Activated CD4-positive, CD25-positive, alpha-beta regulatory T cell treated with anti-CD3 and anti-CD28 coated beads, Interleukin-2, amount 50 U/mL, for 16 hours (primary cell): ENCODE data around the gene RBM20.

Experiments
- DNase-seq: peaks from one replicate; pipeline ENCODE4 v3.0.0-alpha.2; 2020; ENCODE audit warnings: low read depth, low spot score

Gene RBM20

DNA sequence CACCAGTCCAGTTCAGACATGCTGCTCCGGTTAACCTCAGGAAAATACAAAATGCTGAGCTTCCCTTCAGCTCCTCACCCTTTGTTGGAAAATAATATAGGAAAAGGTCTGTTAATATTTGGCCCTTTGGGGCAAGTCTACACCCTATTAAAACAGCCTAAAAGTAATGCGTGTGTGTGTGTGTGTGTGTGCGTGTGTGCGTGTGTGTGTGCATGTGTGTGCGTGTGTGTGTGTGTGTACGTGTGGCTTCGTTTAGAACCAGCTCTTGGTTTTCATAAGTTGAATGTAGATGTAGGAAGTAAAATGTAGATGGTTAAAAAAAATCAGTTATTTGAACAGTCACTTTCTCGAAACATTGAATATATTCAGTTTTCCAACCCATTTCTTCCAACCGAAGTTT is 166.5 kb downstream of the RBM20 start:
- no peak for DNase-seq

DNA sequence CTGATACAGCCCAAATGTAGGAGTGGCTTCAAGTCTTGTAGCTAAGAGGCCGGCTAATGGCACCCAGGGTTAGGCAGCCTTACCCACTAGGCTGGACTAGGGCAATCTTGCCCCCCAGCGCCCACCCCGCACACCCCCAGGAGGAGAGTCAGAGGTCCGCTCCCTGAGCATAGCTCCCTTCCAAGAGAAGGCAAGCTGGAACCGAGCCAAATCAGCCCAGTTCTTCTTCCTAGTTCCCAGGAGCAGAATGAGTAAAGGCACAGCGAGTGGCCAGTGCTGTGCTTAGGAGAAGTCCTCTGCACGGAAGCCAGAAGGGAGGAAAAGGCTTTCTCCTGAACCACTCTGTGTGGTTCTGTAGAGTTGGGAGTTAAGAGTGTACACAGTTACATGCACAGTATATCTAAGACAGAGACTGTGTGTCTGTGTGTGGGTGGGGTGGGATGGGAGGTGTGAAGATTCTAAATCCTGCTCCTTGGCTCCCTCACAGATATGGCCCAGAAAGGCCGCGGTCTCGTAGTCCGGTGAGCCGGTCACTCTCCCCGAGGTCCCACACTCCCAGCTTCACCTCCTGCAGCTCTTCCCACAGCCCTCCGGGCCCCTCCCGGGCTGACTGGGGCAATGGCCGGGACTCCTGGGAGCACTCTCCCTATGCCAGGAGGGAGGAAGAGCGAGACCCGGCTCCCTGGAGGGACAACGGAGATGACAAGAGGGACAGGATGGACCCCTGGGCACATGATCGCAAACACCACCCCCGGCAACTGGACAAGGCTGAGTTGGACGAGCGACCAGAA is 167.8 kb downstream of the RBM20 start:
- no peak for DNase-seq

DNA sequence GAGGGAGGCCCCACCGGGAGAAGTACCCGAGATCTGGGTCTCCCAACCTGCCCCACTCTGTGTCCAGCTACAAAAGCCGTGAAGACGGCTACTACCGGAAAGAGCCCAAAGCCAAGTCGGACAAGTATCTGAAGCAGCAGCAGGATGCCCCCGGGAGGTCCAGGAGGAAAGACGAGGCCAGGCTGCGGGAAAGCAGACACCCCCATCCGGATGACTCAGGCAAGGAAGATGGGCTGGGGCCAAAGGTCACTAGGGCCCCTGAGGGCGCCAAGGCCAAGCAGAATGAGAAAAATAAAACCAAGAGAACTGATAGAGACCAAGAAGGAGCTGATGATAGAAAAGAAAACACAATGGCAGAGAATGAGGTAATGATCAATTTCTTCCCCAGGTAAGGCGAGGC is 168.4 kb downstream of the RBM20 start:
- DNase-seq = no peak

DNA sequence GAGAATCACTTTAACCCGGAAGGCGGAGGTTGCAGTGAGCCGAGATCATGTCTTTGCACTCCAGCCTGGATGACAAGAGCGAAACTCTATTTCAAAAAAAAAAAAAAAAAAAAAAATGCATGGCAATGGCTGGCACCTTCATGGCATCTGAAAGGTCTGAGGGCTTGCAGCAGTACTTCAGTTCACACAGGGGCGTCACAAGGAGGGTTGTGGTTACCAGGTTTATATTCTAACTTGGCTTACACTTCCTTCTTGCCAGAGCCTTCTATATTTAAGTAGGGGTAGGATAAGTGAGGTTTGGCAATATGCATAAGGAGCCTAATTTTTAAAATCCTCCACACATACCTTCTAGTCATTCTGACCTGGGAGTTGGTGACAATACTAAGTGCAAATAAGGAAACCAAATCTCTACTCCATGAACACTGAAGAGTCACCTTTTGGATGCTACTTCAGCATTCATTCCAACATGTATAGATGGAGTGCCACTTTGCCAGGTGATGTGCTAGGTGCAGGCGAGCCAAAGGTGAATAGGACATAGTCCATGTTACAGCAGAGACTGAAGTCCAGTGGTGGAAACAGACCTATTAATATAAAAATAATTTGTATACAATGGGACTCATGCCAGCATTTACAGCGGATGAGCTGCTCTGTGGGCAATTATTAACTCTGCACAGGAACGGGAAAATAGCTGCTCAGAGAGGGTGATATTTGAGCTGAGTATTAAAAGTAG is 169.8 kb downstream of the RBM20 start:
- DNase-seq = no peak

DNA sequence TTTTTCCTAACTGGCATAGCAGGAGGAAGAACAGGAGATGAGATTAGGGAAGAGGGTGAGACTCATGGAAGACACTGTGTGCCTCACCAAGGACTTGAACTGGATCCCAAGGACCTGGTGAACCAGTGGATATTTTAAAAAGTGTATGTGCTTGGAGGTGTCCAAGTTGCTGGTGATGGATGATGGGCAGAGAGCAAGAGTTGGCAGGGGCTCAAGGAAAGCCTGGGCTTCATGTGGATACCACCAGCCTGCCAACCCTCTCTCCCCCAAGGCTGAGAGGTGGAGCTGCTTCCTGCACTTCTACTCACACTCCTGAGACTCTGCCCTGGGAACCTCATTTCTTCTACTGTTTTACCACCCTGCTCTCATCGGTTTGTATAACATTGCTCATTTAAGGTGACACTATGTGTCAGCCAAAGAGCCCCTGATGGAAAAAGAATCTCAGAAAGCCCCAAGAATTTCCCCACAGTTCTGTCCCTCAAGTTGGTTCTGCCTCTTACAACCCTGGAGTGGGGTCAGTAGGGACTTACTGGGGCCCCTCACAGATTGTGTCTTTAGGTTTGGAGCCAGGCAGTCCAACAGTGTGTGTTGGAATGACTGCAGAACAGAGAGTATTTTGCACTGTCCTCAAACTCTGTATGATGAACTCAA is 171.3 kb downstream of the RBM20 start:
- DNase-seq = no peak

DNA sequence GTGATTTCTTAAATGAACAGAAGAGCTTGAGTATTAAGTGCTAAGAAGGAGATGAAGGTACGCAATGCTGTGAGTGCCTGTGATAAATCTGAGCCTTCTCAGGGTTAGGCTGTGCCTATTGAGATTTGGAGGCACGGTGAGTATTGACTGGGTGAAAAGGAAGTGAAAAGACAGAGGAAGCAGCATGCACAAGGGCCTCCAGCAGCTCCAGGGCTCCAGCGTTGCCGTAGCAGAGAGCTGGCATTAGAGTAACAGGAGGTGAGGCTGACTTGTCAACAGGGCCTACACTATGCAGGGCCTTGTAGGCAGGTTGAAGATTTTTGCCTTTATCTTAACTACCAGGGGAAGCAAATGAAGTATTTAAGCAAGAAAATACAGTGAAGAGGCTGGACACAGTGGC is 173.5 kb downstream of the RBM20 start:
- no peak for DNase-seq

DNA sequence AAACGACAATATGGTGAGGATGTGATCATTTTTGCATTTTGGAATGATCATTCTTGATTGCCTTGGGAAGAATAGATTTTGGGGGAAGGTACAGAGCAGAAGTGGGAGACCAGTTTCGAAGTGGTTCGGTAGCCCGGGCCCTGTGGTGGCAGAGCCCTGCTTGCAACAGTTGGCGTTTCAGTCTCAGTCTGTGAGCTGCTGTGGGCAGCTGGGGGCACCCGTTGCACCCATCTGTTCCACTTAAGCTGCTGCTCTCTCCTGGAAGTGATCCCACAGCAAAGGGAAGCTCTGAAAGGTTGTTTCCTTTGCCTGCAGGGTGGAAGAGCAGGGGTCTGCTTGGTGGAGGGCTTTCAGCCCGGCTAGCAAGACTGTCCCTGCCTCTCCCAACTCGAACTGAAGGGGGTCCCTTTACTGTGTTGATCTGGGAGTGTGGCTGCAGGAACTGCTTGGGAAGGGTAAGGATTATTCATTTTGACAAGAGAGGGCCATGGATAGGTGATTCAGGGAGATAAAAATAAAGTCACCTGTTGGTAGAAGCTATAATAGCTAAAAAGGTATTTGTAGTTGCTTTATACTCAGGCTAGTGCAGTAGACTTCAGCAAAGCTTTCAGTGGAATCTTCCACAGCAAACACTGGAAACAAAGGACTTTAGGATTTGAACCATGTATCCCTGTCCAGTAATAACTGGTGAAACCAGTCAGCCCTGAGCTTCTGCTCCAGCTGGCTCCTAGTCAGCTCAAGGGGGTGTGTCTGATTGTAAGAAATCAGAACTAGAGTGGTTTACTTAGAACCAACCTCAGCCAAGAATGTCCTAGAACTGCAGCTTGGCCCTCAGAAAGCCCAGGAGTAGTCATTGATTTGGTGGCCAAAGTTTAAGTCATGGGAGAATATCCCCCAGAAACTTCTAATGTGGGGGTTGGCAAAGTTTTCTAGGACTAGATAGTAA is 174.4 kb downstream of the RBM20 start:
- DNase-seq = no peak

DNA sequence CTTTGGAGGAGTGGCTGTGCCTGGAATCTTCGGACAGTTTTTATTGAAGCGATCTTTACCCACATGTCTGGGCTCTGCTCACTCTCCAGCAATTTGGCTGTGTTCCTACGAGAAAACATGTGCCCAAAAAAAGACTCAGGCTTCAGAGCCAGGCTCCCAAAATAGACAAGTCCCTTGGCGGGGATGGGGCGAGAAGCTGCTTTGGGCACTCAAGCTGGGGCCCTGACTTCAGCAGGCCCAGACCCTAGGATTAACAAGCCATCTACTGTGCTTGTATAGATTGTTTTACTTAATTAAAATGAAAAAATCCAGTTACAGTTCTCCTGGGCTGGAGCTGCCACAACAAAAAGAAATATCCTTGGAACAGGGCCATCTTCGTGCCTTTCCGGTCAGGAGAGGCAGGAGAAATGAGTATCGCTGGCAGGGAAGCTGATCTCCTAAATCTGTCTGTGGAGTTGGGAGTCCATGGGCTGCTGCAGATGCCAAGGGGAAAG is 176.2 kb downstream of the RBM20 start:
- no peak for DNase-seq

DNA sequence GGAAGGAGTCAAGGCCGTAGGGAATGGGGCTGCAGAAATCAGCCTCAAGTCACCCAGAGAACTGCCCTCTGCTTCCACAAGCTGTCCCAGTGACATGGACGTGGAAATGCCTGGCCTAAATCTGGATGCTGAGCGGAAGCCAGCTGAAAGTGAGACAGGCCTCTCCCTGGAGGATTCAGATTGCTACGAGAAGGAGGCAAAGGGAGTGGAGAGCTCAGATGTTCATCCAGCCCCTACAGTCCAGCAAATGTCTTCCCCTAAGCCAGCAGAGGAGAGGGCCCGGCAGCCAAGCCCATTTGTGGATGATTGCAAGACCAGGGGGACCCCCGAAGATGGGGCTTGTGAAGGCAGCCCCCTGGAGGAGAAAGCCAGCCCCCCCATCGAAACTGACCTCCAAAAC is 177.4 kb downstream of the RBM20 start:
- no peak for DNase-seq

DNA sequence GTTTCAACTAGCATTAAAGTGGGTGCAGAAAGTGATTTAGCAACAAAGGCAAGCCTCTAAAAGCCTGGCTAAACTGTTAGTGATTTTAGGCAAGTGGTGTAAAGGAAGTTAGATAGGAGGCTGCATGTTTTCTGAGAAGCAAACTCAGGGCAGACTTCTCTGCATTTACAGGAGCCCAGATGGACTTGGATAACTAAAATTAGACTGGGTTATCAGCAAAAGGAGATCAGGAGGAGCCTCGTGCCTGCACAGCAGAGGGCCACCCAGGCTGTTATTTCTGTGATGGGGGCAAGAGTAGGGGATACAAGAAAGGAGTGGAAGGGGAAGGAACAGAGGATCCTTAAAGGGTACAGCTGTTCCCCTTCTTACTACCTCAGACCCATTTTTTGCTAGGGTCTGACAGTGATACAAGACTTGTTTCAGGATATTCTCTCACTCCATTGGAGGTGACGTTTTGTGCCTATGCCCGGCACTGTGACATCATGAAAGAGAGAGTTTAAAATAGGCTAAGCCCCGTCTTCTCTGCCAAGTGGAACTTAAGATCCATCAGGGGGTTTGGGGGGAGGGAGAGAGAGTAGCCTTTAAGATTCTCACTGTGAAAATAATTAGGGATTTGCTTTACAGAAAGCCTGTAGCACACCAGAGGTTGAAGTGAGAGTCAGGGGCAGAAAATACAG is 178.0 kb downstream of the RBM20 start:
- DNase-seq = no peak

DNA sequence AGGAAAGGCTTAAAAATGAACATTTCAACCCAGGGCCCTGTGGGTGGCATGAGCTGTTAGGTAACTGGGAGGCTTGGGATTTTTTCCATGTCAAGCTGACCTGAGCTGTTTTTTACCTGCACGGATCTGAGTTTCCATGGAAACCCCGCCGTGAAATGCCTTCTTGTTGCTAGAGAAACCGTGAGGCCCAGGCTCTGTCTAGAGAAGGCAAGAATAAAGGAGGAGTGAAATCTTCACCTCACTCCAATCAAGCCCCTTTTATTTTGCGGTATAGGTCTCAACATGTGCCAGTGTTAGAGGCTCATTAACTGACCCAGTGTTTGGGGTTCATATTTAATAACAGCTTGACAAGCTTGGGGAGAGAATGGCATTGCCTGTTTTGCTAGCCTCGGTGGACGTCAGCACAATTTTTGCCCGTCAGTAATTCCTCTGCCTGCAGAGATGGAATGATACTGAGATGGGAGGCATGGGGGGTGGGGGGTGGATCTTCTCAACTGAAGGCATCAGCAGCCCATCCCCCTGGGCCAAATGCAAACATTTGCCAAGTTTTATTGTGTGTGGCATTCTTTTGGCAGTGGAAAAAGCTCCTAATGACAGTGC is 178.7 kb downstream of the RBM20 start:
- DNase-seq = no peak

DNA sequence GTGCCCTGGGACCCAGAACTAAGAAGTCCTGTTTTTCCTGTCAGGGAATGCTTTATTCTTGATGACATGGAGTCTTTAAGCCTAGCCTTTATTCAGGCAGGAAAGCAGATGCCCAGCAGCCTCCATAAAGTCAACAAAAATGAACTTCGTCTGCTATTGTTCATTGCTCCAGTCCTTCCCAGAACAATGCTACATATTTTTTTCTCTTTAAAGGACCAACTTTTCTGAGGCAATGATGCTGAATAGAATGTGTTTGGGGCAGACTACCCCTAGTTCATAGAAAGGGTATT is 180.0 kb downstream of the RBM20 start:
- DNase-seq = no peak

DNA sequence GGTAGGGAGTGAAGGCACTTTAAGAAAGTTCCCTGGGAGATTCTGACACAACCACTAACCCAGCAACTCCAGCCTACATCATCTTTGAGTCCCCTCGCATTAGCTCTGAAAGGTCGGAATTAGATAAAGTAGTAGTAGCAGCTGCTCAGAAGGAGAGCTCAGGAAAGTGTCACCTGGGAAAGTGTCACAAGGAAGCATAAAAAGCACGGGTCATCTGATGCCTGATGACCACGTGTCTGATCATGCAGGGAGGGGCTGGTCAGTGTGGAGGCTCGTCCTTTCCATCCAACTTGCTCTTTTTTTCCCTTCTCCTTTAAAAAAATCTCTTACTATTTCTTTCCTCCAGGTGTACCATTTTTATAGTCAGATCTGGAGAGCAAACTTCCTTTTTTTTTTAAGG is 180.5 kb downstream of the RBM20 start:
- no peak for DNase-seq

DNA sequence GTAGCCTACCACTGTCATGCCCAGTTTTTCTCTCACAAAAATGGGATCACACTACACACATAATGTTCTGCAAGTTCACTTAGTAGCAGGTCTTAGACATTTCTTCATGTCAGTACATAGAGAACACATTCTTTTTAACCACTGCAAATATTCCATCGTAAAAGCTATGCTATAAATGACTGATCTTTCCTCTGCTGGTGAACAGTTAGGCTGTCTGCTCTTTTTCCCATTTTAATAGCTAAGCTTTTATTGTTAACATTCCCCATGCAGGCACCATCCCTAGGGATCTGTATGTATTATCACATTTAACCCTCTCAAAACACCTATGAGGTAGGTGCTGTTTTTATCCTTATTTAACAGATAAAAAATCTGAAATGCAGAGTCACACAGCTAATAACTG is 181.4 kb downstream of the RBM20 start:
- no peak for DNase-seq

DNA sequence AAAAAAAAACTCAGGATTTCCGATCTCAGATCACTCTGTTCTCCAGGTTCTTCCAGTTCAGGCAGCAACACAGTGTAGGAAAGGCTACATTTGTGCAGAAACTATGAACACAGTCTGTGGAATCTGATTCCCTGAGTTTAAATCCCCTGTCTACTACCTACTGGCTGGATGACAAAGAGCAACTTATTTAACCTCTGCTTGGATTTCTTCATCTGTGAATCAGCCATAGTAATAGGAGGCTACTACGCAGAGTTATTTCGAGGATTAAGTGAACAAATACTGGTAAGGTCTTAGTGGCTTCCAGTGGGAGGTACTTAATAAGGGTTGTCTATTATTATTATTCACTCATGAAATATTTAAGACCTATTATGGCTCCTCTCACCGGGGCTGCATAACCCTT is 183.3 kb downstream of the RBM20 start:
- DNase-seq = no peak

DNA sequence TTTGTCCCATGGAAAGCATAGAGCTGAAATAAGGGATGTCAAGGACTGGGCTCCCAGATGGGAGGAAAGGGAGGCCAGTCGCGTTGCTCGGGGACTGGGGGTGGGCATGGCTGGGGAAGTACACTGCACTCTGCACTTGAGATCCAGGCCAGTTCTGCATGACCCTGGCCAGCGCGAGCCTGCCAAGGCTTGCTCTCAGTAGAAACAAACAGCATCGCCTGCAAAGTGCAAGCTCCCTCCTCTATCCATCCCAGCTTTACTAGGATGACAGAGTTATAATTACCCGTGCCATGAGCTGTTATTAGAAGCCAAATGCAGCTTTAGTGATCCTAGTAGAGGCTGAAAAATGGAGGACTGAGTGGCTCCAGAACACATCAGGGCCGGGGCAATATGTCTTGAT is 183.7 kb downstream of the RBM20 start:
- no peak for DNase-seq

DNA sequence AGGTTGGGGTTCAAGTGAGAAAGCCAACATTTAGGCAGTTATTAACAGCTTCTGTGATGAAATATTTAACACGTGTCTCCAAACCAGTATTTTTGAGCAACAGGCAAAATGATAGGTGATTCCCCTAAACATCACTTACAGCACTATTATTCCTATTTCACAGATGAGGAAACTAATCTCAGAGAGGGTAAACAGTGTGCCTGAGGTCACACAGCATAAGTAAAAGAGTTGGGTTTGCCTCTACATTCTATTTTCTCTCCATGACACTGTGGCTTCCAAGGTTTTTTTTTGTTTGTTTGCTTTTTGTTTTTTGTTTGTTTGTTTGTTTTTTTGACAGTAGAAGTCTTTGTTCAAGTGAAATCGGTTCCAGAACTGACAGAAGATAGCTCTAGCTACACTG is 184.4 kb downstream of the RBM20 start:
- no peak for DNase-seq

DNA sequence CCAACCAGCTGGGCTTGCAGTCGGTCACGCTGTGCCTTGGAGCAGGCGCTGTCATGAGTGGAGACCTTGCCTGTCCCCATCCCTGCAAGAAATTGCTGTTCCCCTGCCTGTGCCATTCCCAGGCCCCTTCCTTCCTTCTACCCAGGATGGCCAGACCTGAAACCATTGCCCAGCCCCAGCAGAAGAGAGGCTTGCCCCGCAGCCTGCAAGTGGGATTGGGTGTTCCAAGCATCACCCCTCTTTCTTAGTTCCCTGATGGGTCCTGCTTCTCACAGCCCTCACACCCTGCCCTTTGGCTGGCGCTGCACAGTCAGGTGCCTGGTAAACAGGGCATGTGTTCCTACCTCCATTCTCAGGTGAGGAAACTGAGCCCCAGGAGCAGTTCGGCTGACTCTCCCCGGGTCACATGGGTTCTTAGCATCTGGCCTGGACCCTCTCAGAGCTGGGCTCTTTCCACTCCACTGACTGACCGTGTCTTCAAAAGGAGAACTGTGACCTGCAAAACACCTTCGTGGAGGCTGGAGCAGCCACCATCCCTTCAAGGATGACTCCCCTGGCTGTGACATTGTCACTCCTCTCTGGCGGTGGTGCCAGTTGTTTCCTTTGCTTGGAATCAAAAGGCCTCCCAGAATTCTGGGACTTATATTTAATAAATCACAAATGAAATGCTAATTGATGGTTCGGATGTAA is 185.7 kb downstream of the RBM20 start:
- no peak for DNase-seq

DNA sequence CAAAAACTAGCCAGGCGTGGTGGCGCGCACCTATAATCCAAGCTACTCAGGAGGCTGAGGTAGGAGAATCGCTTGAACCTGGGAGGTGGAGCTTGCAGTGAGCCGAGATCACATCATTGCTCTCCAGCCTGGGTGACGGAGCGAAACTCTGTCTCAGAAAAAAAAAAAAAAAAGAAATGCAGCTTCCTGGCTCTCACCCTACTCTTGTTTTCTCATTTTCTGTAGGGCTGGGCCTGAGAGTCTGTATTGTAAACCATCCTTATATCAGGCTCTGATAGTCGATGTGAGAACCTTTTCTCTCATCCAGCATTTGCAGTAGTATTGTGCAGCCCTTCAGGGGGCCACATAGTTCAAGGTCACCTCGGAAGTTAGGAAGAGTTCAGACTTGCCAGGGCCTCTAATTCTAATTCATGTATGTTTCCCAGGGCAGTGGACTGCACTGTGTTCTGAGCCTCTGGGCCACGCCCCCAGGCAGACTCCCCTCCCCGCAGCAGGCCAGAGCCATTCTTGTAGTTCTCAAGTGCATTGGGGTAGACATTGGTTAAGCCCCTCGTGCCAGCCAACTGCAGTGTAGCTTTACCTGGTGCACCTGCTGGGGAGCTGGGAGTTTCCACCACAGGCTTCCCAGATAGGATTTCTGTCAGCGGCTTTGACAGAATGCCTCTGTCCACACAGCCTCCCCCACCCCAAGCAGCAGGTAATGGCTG is 189.3 kb downstream of the RBM20 start:
- no peak for DNase-seq
